Gastroesophageal sphincter (tissue), 4 donors: ENCODE data around the gene MTA1. TPM values are rescaled to one million over a fixed set of nuclear protein-coding genes. Genes with fewer than 3 reads are reported as not detected.

Experiments used
- ATAC-seq: fragments of 150-250 bp; one replicate; pipeline ENCODE4 v1.9.1; 2016; ENCODE audit warnings: mild to moderate bottlenecking, moderate library complexity
- H3K27ac ChIP-seq, 4 donors: fragments of 200-600 bp; sonication (generic) in 3 of 4; 1 replicate in 3 of 4; 2 replicates in 1 of 4; pipeline ENCODE4 v1.5.1; 2016 to 2019
- H3K27me3 ChIP-seq: fragments of 200-600 bp; sonication (generic); one replicate; pipeline ENCODE4 v1.5.1; 2019
- H3K36me3 ChIP-seq, 2 donors: fragments of 200-600 bp; sonication (generic); one replicate each; pipeline ENCODE4 v1.5.1; 2019; ENCODE audit warnings: control low read depth in 1 of 2
- H3K4me1 ChIP-seq, 3 donors: fragments of 200-600 bp; sonication (generic); 1 replicate in 2 of 3; 2 replicates in 1 of 3; pipeline ENCODE4 v1.5.1; 2016 to 2019; ENCODE audit warnings: control low read depth in 2 of 3
- H3K4me3 ChIP-seq, 2 donors: fragments of 200-600 bp; sonication (generic); one replicate each; pipeline ENCODE4 v1.5.1; 2019; ENCODE audit warnings: mild to moderate bottlenecking in 1 of 2, moderate library complexity in 1 of 2
- H3K9me3 ChIP-seq, 3 donors: fragments of 200-600 bp; sonication (generic); one replicate each; pipeline ENCODE4 v1.5.1; 2017 to 2019; ENCODE audit warnings: control low read depth in 2 of 3
- EP300 ChIP-seq: sonication (generic); formaldehyde crosslinking; IDR thresholded peaks from one replicate; pipeline ENCODE4 v1.6.1; 2017; ENCODE audit warnings: antibody characterized with exemption, mild to moderate bottlenecking
- POLR2A ChIP-seq, 2 donors: fragments of 450-650 bp; IDR thresholded peaks; one replicate each; pipeline ENCODE4 v1.6.1; 2017; ENCODE audit warnings: antibody characterized with exemption in 2 of 2, mild to moderate bottlenecking in 2 of 2, moderate library complexity in 1 of 2
- POLR2AphosphoS5 ChIP-seq: sonication (generic); formaldehyde crosslinking; IDR thresholded peaks from one replicate; pipeline ENCODE4 v1.6.1; 2017; ENCODE audit warnings: antibody characterized with exemption
- WGBS, 2 donors: methylation state at CpG; one replicate each; pipeline ENCODE4 v1.1.5; 2018; ENCODE audit warnings: low coverage in 1 of 2; 5-methylcytosine and 5-hydroxymethylcytosine counted together
- total RNA-seq, 4 donors: library from RNA; depleted of rRNA; stranded (reverse); fragments of >200 nt; gene quantifications; one replicate each; pipeline ENCODE4 v1.1.0, GENCODE V29; 2016
- TF ChIP-seq, protein P1 (sequence below), 4 experiments: fragments of 200-600 bp in 2 of 4; fragments of 450-650 bp in 2 of 4; sonication (generic) in 1 of 4; IDR thresholded peaks; one replicate each; pipeline ENCODE4 v1.5.1; 2017 to 2019; ENCODE audit warnings: antibody characterized with exemption in 4 of 4, mild to moderate bottlenecking in 2 of 4, moderate library complexity in 2 of 4

The MTA1 gene
- total RNA-seq, 4 donors from 2014 or later: 48.0 to 83.5 (median 58.7) TPM

DNA sequence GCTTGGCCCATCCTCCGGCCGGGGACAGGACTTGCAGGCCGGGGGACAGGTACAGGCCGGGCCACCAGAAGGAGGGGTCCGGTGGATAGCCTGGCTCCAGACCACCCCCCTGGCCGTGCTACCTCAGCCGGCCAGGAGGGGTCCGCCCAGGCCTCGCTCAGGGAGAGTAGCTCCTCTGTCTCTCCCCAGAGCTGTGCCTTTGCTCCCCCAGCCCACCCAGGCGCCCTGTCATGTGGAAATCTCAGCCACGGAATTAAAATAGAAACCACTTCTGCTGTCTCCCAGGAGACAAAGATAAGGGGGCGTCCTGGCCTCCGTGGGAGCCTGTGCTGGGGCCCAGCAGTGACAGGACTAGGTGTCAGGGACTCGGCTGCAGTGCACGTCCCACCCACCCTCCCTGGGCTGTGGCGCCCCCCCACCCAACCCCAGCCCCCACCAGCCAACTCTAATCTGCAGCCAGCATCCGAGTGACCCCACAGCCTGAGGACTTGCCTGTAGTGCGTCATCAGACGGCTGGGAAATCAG lies 51.7 kb downstream of the MTA1 start:
- Histone ChIP-seq H3K4me1 (peaks cover 3 to 86% (median 53%) of the 10 kb centered on the region in 3 donors), H3K4me3 (no peak overlapping the region), H3K27me3 (no peaks in the 10 kb centered on the region), H3K36me3 (peaks cover 0 to 40% of the 10 kb centered on the region in 2 donors), H3K9me3 (no peaks in the 10 kb centered on the region), H3K27ac (peak overlapping the region in 3 of 4 donors; percentile 92 to 99 (median 96))
- 28 to 33% methylated on average over 2 to 3 of the region's 19 CpGs for WGBS, 2 donors
- no peak for ATAC-seq
- TF ChIP-seq POLR2AphosphoS5: no peak
- TF ChIP-seq, protein P1, sequence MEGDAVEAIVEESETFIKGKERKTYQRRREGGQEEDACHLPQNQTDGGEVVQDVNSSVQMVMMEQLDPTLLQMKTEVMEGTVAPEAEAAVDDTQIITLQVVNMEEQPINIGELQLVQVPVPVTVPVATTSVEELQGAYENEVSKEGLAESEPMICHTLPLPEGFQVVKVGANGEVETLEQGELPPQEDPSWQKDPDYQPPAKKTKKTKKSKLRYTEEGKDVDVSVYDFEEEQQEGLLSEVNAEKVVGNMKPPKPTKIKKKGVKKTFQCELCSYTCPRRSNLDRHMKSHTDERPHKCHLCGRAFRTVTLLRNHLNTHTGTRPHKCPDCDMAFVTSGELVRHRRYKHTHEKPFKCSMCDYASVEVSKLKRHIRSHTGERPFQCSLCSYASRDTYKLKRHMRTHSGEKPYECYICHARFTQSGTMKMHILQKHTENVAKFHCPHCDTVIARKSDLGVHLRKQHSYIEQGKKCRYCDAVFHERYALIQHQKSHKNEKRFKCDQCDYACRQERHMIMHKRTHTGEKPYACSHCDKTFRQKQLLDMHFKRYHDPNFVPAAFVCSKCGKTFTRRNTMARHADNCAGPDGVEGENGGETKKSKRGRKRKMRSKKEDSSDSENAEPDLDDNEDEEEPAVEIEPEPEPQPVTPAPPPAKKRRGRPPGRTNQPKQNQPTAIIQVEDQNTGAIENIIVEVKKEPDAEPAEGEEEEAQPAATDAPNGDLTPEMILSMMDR (IDR thresholded peaks at IDR 0.05): peak in 2 of 4 experiments; percentile 7 to 12

DNA sequence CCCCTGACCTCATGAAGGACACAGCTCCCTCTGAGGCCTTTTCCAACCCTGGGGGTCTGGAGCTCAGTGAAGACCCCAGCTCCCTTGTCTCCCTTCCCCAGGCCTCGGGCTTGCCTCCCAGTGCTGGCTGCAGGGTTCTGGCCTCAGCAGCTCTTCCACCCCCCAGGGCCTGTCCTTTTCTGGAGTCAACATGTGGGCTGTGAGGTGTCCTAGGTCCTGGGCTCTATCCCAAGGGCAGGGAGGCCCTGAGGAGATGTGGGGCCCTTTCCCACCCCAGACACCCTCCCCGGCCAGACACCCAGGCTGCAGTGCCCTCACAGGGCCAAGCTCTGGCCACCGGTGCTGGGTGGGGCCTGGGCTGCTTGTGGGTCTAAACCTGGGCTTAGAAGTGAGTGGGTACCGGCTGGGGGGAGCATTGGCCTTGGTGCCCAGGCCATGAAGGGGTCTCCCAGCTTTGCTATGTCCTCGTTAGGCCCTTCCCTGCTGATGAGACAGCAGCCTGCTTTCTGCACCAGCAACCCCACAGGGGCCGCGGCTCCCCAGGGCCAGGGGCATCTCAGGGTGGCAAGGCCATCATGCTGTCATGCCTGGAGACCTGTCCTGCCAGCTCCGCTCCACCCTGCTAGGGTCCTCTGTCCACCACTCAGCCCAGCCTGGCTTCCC lies 52.3 kb downstream of the MTA1 start:
- Histone ChIP-seq H3K36me3 (peaks cover 0 to 34% of the 10 kb centered on the region in 2 donors), H3K27me3 (no peaks in the 10 kb centered on the region), H3K27ac (peak overlapping the region; percentile 19 to 99 (median 94)), H3K9me3 (no peaks in the 10 kb centered on the region), H3K4me3 (no peak overlapping the region), H3K4me1 (peaks cover 3 to 91% (median 59%) of the 10 kb centered on the region in 3 donors)
- no peak for ATAC-seq
- TF ChIP-seq POLR2AphosphoS5: no peak
- no peak for TF ChIP-seq EP300
- TF ChIP-seq, protein P1 (IDR thresholded peaks at IDR 0.05): no peak
- TF ChIP-seq POLR2A (IDR thresholded peaks at IDR 0.05): no peak
- WGBS, 2 donors: no CpG with 5 or more reads among the region's 8 CpGs

DNA sequence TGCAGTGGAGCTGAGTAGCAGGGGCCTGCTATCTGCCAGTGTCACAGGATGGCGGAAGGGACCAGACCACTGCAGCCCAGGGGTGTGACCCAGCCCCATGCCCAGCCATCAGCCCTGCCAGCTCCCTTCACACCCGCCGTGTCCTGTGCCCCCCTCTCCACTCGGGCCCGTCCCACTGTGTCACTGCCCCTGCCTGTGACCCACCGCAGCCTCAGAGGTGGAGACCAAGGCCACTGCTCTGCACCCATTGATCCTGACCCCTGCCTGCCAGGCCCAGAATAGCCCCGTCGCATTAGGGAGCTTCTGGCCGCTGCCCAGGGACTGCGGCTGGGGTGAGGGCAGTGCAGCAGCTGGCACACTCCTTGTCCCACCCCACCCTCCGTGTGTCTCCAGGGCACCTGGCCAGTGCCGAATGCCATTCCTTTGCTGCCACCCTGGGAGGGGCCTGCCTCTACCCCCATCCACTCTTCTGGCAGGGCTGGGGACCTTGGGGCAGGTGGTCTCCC lies 52.9 kb downstream of the MTA1 start:
- 54% methylated on average over 7 of the region's 12 CpGs; no CpG with 5 or more reads in 1 of the 2 donors for WGBS, 2 donors
- H3K27ac ChIP-seq: peak overlapping the region; percentile 19 to 99 (median 94)
- H3K4me3 ChIP-seq: no peak overlapping the region
- peaks cover 3 to 95% (median 62%) of the 10 kb centered on the region in 3 donors for H3K4me1 ChIP-seq
- H3K9me3 ChIP-seq: no peaks in the 10 kb centered on the region
- ATAC-seq: no peak
- no peaks in the 10 kb centered on the region for H3K27me3 ChIP-seq
- no peak for TF ChIP-seq POLR2A (IDR thresholded peaks at IDR 0.05)
- TF ChIP-seq, protein P1 (IDR thresholded peaks at IDR 0.05): peak in 1 of 4 experiments; percentile 34
- peak; percentile 34 for TF ChIP-seq POLR2AphosphoS5
- H3K36me3 ChIP-seq: peaks cover 0 to 29% of the 10 kb centered on the region in 2 donors

DNA sequence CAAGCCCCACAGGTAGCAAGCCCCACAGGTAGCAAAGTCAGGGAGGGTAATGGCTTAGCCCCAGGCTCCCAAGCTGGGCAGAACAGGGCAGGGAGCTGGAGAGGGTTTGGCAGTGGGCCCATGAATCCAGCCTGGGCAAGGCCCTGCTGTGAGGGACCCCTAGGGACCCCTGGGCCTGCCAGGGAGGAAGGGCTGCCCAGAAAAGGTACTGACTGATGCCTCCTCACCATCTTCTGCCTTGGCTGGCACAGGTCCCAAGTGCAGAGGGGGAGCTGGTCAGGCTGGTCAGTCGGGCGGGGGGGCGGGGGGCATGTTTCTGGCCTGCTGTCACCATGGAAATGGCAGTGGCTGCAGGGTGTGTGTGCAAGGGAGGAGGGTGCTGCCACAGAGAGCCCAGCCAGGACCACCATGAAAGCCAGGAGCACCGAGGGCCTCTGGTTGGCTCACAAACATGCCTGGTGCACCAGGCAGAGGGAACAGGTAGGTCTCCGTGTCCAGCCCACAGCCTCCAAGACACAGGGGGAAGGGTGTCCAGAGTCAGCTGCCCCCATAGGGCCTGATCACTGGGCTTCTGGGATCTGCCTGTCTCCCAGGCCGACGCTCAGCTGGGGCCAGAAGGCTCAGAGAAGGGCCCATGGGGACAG lies 53.5 kb downstream of the MTA1 start:
- no CpG with 5 or more reads among the region's 7 CpGs for WGBS, 2 donors
- H3K4me3 ChIP-seq: peak overlapping the region in 1 of 2 donors; percentile 98

DNA sequence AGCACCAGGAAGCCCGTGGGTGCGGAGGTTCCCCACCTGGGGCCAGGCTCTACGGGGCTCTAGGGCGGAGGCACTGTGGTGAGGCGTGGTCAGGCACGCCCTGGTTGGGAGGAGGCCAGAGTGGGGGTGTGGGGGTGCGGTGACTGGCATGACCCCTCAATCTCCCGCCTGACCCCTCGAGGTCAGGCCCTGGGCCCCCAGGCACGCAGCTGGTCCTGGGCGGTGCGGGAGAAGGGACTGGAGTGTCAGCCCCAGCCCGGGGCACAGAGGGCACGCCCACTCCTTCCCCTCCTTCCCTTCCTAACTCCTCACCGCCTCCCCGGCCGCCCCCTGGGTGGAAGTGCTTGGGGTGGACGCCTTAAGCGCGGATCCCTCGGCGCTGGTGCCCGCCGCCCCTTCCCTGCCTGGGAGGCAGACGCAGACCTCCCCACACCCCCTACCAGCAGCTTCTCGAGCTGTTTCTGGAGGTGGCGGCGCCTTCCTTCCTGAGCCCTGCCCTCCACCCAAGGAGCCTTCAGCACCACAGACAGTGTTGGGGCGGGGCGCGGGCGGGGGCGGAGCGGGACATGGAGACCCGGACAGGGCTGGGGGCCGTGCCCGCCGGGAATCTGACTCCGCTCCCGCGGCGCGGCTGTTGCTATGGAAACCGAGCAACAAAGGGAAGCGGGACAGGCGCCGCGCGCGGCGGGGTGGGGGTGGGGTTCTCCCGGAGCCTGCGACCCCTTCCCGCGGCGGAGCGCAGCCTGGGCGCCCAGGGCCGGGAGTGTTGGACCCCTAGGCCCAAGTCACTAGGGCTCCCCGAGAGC lies 54.3 kb downstream of the MTA1 start:
- no peaks in the 10 kb centered on the region for H3K27me3 ChIP-seq
- peak overlapping the region; percentile 55 to 98 for H3K4me3 ChIP-seq
- H3K9me3 ChIP-seq: no peaks in the 10 kb centered on the region
- peaks cover 0 to 28% of the 10 kb centered on the region in 2 donors for H3K36me3 ChIP-seq
- H3K4me1 ChIP-seq: peaks cover 3 to 95% (median 55%) of the 10 kb centered on the region in 3 donors
- ATAC-seq: peak; percentile 69
- WGBS, 2 donors: 2% methylated on average over 6 of the region's 60 CpGs; no CpG with 5 or more reads in 1 of the 2 donors
- peak overlapping the region; percentile 54 to 99 (median 94) for H3K27ac ChIP-seq
- no peak for TF ChIP-seq EP300
- peak; percentile 8 for TF ChIP-seq POLR2AphosphoS5

More for the DNA sequence above, 53.5 kb downstream of the MTA1 start:
- peak overlapping the region; percentile 54 to 99 (median 94) for H3K27ac ChIP-seq
- no peaks in the 10 kb centered on the region for H3K9me3 ChIP-seq
- H3K27me3 ChIP-seq: no peaks in the 10 kb centered on the region
- TF ChIP-seq POLR2AphosphoS5: no peak
- TF ChIP-seq EP300: no peak
- peaks cover 0 to 25% of the 10 kb centered on the region in 2 donors for H3K36me3 ChIP-seq
- no peak for ATAC-seq
- peaks cover 3 to 95% (median 62%) of the 10 kb centered on the region in 3 donors for H3K4me1 ChIP-seq
